Epithelial cell of proximal tubule (primary cell): ENCODE data around the gene SOCS4. TPM values are rescaled to one million over a fixed set of nuclear protein-coding genes. Genes with fewer than 3 reads are reported as not detected.

Source experiments
- DNase-seq: peaks from one replicate; pipeline ENCODE4 v3.0.0-alpha.2; 2011; ENCODE audit warnings: low read depth
- H3K4me3 ChIP-seq: 2 replicates; pipeline ENCODE4 v1.5.1; 2011; ENCODE audit warnings: low read depth, mild to moderate bottlenecking, low read length
- total RNA-seq: library from RNA; depleted of rRNA; stranded (reverse); fragments of >200 nt; gene quantifications from 2 replicates; pipeline ENCODE4 v1.2.3, GENCODE V29; 2015
- TF ChIP-seq, protein P1 (sequence below): conservative IDR thresholded peaks from 2 replicates; pipeline ENCODE4 v1.5.1; 2012; ENCODE audit warnings: low read depth, mild to moderate bottlenecking, low read length

The SOCS4 gene
- total RNA-seq, 1 donor from 2014 or later, result 13.0 TPM

DNA sequence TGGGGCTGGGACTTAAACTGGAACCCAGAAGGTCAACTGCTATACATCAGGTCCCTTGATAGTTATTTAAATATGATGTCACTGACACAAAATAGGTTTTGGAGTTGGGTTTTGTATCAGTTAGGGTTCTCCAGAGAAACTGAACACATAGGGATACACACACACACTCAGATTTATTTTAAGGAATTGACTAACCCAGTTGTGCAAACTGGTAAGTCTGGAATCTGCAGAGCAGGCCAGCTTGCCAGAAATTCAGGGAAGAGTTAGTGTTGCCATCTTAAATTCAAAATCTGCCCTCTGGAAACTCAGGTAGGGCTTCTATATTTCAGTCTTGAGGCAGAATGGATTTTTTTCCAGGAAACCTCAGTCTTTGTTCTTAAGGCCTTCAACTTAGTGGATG, 61.3 kb downstream of the SOCS4 start:
- TF ChIP-seq, protein P1, sequence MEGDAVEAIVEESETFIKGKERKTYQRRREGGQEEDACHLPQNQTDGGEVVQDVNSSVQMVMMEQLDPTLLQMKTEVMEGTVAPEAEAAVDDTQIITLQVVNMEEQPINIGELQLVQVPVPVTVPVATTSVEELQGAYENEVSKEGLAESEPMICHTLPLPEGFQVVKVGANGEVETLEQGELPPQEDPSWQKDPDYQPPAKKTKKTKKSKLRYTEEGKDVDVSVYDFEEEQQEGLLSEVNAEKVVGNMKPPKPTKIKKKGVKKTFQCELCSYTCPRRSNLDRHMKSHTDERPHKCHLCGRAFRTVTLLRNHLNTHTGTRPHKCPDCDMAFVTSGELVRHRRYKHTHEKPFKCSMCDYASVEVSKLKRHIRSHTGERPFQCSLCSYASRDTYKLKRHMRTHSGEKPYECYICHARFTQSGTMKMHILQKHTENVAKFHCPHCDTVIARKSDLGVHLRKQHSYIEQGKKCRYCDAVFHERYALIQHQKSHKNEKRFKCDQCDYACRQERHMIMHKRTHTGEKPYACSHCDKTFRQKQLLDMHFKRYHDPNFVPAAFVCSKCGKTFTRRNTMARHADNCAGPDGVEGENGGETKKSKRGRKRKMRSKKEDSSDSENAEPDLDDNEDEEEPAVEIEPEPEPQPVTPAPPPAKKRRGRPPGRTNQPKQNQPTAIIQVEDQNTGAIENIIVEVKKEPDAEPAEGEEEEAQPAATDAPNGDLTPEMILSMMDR, result no peak
- no peak for DNase-seq
- no peak overlapping the region for H3K4me3 ChIP-seq

DNA sequence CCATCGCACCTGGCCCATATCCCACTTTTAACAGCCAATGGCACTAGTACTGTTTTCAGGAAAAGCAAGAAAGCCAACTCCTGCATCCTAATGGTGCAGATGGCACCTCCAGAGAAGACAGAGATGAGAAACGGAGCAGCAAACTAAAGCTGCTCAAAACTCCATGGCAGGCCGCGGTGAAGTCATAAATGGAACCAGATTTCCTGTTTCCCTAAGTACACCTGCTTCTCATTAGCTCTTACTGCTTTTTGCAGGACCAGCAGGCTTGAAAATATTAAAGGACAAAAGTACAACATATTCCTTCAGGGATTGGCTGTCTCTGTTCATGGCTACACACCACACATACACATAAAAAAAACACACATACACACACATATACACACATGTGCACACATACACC, 65.3 kb downstream of the SOCS4 start:
- no peak for DNase-seq
- TF ChIP-seq, protein P1, result no peak
- H3K4me3 ChIP-seq, result no peak overlapping the region

DNA sequence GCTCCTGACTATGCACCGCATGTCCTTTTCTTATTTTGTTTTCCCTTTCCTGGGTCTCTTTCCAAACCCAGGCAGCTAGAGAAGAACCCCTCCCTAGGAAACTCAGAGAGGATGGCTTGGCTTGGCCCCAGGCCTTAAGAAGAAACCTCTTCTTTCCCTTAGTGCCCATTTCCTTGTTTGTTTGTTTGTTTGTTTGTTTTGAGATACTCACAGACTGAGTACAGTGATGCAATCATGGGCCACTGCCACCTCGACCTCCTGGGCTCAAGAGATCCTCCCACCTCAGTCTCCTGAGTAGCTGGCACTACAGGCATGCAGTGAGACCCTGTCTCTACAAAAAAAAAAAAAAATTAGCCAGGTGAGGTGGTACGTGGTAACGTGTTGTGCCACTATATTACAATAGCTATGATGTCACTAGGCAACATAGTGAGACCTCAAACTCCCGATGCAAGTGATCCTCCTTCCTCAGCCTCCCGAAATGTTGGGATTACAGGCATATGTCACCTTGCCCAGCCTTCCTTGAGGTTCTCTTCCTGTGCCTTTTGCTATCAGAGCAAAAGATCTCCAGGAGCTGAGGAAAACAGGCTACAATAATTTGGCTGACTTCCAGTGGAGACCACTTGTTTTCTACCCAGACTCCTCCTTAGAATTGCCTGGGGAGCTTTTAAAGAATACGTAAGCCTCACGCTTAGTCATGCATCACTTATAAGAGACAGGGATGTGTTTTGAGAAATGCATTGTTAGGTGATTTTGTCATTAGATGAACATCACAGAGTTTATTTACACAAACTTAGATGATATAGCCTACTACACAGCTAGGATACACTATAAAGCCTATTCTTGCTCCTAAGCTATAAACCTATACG, 67.5 kb downstream of the SOCS4 start:
- no peak for DNase-seq
- TF ChIP-seq, protein P1, result no peak
- no peak overlapping the region for H3K4me3 ChIP-seq

DNA sequence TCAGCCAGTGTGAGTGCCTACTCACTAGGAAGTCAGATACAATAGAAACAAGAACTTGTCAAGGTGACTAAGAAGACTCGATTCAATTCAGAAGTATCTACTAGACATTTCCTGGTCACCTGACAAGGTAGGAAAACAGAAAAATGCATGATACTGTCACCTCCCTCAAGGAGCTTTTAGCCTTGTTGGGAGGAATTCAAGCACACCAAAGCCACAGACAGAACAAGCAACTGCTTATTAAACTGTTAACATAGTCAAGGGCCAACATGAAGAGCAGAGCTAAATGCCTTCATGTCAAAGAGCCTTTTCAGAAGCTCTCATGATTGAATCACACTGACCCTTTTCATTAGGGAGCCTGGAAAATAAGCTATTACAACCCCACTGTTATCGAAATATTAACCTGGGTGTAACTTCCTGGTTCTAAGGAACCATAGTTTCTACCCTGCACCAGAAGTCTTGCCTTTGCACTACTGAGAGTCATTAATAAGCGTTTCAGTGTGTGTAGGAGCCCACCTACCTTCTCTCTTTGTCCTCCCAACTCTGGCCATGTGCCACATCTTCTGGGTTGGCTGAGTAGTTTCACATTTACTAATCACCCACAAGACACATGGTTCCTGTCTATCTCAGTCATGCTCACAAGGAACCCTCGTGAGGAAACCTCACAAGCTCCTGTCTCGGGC, 71.0 kb downstream of the SOCS4 start:
- no peak overlapping the region for H3K4me3 ChIP-seq
- no peak for DNase-seq
- TF ChIP-seq, protein P1, result no peak

DNA sequence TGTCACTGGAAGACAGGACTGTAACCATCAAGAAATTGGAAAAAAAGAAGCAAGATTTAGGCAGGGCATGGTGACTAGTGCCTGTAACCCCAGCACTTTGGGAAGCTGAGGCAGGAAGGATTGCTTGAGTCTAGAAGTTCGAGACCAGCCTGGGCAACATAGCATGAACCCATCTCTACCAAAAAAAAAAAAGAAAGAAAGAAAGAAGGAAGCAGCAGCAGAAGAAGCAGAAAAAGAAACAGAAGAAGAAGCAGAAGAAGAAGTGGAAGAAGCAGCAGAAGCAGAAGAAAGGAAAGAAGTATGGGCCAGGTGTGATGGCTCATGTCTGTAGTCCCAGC, 71.5 kb downstream of the SOCS4 start:
- no peak for DNase-seq
- no peak overlapping the region for H3K4me3 ChIP-seq
- TF ChIP-seq, protein P1, result no peak

Other genes starting within 250 kb of the SOCS4 start
- gene GCH1, start 124.4 kb upstream of the SOCS4 start, total RNA-seq, result 13.5 and 15.0 TPM in 2 replicates
- 18.9 and 19.6 TPM in 2 replicates for gene WDHD1, start 137 bp upstream of the SOCS4 start, total RNA-seq
- 70.9 and 178 TPM in 2 replicates for gene MAPK1IP1L, start 24.4 kb downstream of the SOCS4 start, total RNA-seq
- gene LGALS3, start 102.0 kb downstream of the SOCS4 start, total RNA-seq, result 70.4 and 72.6 TPM in 2 replicates
- gene DLGAP5, start 164.3 kb downstream of the SOCS4 start, total RNA-seq, result 58.4 and 68.8 TPM in 2 replicates
- gene FBXO34, start 244.2 kb downstream of the SOCS4 start, total RNA-seq, result 14.8 and 21.3 TPM in 2 replicates